ENCODE measurements around the gene TP53.

The TP53 gene

GRCh38 chr17:7686222-7687071, 843 bp downstream of the TP53 start:
- peak overlapping the region; percentile 64 for H2BK120ac ChIP-seq (ENCODE audit: low read depth, low read length)
- H2AK5ac ChIP-seq (ENCODE audit: low read length, severe bottlenecking): peak overlapping the region; percentile 92
- under 1% methylated on average over 29 of the region's 30 CpGs for WGBS
- no peaks in the 10 kb centered on the region for H3K27me3 ChIP-seq (ENCODE audit: control insufficient read depth in 1 of 2, insufficient read depth in 1 of 2, low read length in 2 of 2)
- H2BK15ac ChIP-seq (ENCODE audit: low read depth, poor library complexity, severe bottlenecking): peak overlapping the region; percentile 67
- H2BK12ac ChIP-seq (ENCODE audit: low read length in 2 of 2): no peak overlapping the region
- H3K4me1 ChIP-seq (ENCODE audit: control insufficient read depth, insufficient read depth, low read depth, low read length): peaks cover 10% of the 10 kb centered on the region
- peak overlapping the region; percentile 64 for H3K4me2 ChIP-seq (ENCODE audit: low read length, poor library complexity, severe bottlenecking)
- H3K14ac ChIP-seq (ENCODE audit: low read length in 2 of 2): peak overlapping the region in 1 of 2 experiments; percentile 89
- H3K4ac ChIP-seq (ENCODE audit: low read depth in 1 of 2, low read length in 2 of 2): peak overlapping the region; percentile 66 to 99
- H3K79me1 ChIP-seq (replicated peaks; ENCODE audit: low read length, poor library complexity, severe bottlenecking): peaks cover 18% of the 10 kb centered on the region
- H3K4me3 ChIP-seq (ENCODE audit: insufficient read depth in 1 of 2, low read depth in 1 of 2, low read length in 2 of 2): peak overlapping the region; percentile 84 to 100
- H3K27ac ChIP-seq (ENCODE audit: low read length, poor library complexity, severe bottlenecking): peak overlapping the region; percentile 97
- no peak overlapping the region for H2AFZ ChIP-seq (ENCODE audit: low read depth, low read length)
- H3K9me3 ChIP-seq (ENCODE audit: control insufficient read depth, low read length): no peaks in the 10 kb centered on the region
- peak overlapping the region; percentile 89 for H4K8ac ChIP-seq (ENCODE audit: low read length)
- peaks cover 0 to 18% of the 10 kb centered on the region in 2 experiments for H3K36me3 ChIP-seq (ENCODE audit: control insufficient read depth in 1 of 2, insufficient read depth in 2 of 2, low read depth in 1 of 2, low read length in 2 of 2)
- DNase-seq: peak; percentile 93
- H2BK5ac ChIP-seq (ENCODE audit: low read depth, low read length, poor library complexity, severe bottlenecking): peak overlapping the region; percentile 54
- peak overlapping the region; percentile 100 for H3K9ac ChIP-seq (ENCODE audit: low read length)
- H3K18ac ChIP-seq (ENCODE audit: low read depth in 1 of 2, low read length in 2 of 2): peak overlapping the region; percentile 84 to 94
- peak overlapping the region; percentile 94 for H4K91ac ChIP-seq (ENCODE audit: low read length)
- peak overlapping the region; percentile 32 to 93 for H3K23ac ChIP-seq (ENCODE audit: low read length in 2 of 2)

GRCh38 chr17:7685533-7686221, 1.6 kb downstream of the TP53 start:
- H2BK15ac ChIP-seq (ENCODE audit: low read depth, poor library complexity, severe bottlenecking): no peak overlapping the region
- H3K4me1 ChIP-seq (ENCODE audit: control insufficient read depth, insufficient read depth, low read depth, low read length): peaks cover 10% of the 10 kb centered on the region
- no peak overlapping the region for H2AK5ac ChIP-seq (ENCODE audit: low read length, severe bottlenecking)
- H3K18ac ChIP-seq (ENCODE audit: low read depth in 1 of 2, low read length in 2 of 2): peak overlapping the region; percentile 14 to 18
- peak overlapping the region; percentile 67 for H4K8ac ChIP-seq (ENCODE audit: low read length)
- peak overlapping the region; percentile 70 to 100 for H3K4me3 ChIP-seq (ENCODE audit: insufficient read depth in 1 of 2, low read depth in 1 of 2, low read length in 2 of 2)
- H2BK120ac ChIP-seq (ENCODE audit: low read depth, low read length): no peak overlapping the region
- H2AFZ ChIP-seq (ENCODE audit: low read depth, low read length): peak overlapping the region; percentile 93
- peak overlapping the region; percentile 79 to 82 for H3K4ac ChIP-seq (ENCODE audit: low read depth in 1 of 2, low read length in 2 of 2)
- H2BK12ac ChIP-seq (ENCODE audit: low read length in 2 of 2): no peak overlapping the region
- H2BK5ac ChIP-seq (ENCODE audit: low read depth, low read length, poor library complexity, severe bottlenecking): no peak overlapping the region
- H4K91ac ChIP-seq (ENCODE audit: low read length): no peak overlapping the region
- H3K36me3 ChIP-seq (ENCODE audit: control insufficient read depth in 1 of 2, insufficient read depth in 2 of 2, low read depth in 1 of 2, low read length in 2 of 2): peaks cover 0 to 14% of the 10 kb centered on the region in 2 experiments
- peak overlapping the region in 1 of 2 experiments; percentile 83 for H3K23ac ChIP-seq (ENCODE audit: low read length in 2 of 2)
- peak; percentile 96 for DNase-seq
- H3K4me2 ChIP-seq (ENCODE audit: low read length, poor library complexity, severe bottlenecking): peak overlapping the region; percentile 92
- peak overlapping the region; percentile 97 for H3K27ac ChIP-seq (ENCODE audit: low read length, poor library complexity, severe bottlenecking)
- H3K27me3 ChIP-seq (ENCODE audit: control insufficient read depth in 1 of 2, insufficient read depth in 1 of 2, low read length in 2 of 2): no peaks in the 10 kb centered on the region
- H3K14ac ChIP-seq (ENCODE audit: low read length in 2 of 2): no peak overlapping the region
- no peaks in the 10 kb centered on the region for H3K9me3 ChIP-seq (ENCODE audit: control insufficient read depth, low read length)
- peaks cover 18% of the 10 kb centered on the region for H3K79me1 ChIP-seq (replicated peaks; ENCODE audit: low read length, poor library complexity, severe bottlenecking)
- H3K9ac ChIP-seq (ENCODE audit: low read length): peak overlapping the region; percentile 100
- 16% methylated on average over 44 of the region's 44 CpGs for WGBS

GRCh38 chr17:7684851-7685532, 2.3 kb downstream of the TP53 start:
- Histone ChIP-seq H3K18ac (ENCODE audit: low read depth in 1 of 2, low read length in 2 of 2) (no peak overlapping the region), H3K4me1 (ENCODE audit: control insufficient read depth, insufficient read depth, low read depth, low read length) (peaks cover 10% of the 10 kb centered on the region), H3K9ac (ENCODE audit: low read length) (peak overlapping the region; percentile 100), H2BK15ac (ENCODE audit: low read depth, poor library complexity, severe bottlenecking) (no peak overlapping the region), H3K4me2 (ENCODE audit: low read length, poor library complexity, severe bottlenecking) (peak overlapping the region; percentile 92), H3K4ac (ENCODE audit: low read depth in 1 of 2, low read length in 2 of 2) (no peak overlapping the region), H2BK12ac (ENCODE audit: low read length in 2 of 2) (no peak overlapping the region), H2BK5ac (ENCODE audit: low read depth, low read length, poor library complexity, severe bottlenecking) (no peak overlapping the region), H2AK5ac (ENCODE audit: low read length, severe bottlenecking) (no peak overlapping the region), H3K27me3 (ENCODE audit: control insufficient read depth in 1 of 2, insufficient read depth in 1 of 2, low read length in 2 of 2) (no peaks in the 10 kb centered on the region), H4K91ac (ENCODE audit: low read length) (no peak overlapping the region), H3K14ac (ENCODE audit: low read length in 2 of 2) (no peak overlapping the region), H3K36me3 (ENCODE audit: control insufficient read depth in 1 of 2, insufficient read depth in 2 of 2, low read depth in 1 of 2, low read length in 2 of 2) (peaks cover 0 to 7% of the 10 kb centered on the region in 2 experiments), H3K79me1 (replicated peaks; ENCODE audit: low read length, poor library complexity, severe bottlenecking) (peaks cover 11% of the 10 kb centered on the region), H3K4me3 (ENCODE audit: insufficient read depth in 1 of 2, low read depth in 1 of 2, low read length in 2 of 2) (peak overlapping the region in 1 of 2 experiments; percentile 100), H3K27ac (ENCODE audit: low read length, poor library complexity, severe bottlenecking) (no peak overlapping the region), H4K8ac (ENCODE audit: low read length) (no peak overlapping the region), H2BK120ac (ENCODE audit: low read depth, low read length) (no peak overlapping the region), H3K9me3 (ENCODE audit: control insufficient read depth, low read length) (no peaks in the 10 kb centered on the region), H2AFZ (ENCODE audit: low read depth, low read length) (no peak overlapping the region), H3K23ac (ENCODE audit: low read length in 2 of 2) (no peak overlapping the region)
- no peak for DNase-seq
- WGBS: 96% methylated on average over 15 of the region's 15 CpGs
